Upper lobe of left lung (tissue), 4 donors: ENCODE measurements around the gene ATM.

ENCODE experiments used
- POLR2A ChIP-seq, 4 donors: fragments of 450-650 bp; IDR thresholded peaks; one replicate each; pipeline ENCODE4 v1.5.1; 2016 to 2017; ENCODE audit warnings: antibody characterized with exemption in 4 of 4, mild to moderate bottlenecking in 2 of 4
- POLR2AphosphoS5 ChIP-seq, 2 donors: sonication (generic); formaldehyde crosslinking; IDR thresholded peaks; one replicate each; pipeline ENCODE4 v1.5.1; 2017; ENCODE audit warnings: antibody characterized with exemption in 2 of 2
- TF ChIP-seq, protein P1 (sequence below), 6 experiments: fragments of 450-650 bp in 4 of 6; fragments of 200-600 bp in 2 of 6; sonication (generic) in 2 of 6; IDR thresholded peaks; one replicate each; pipeline ENCODE4 v1.5.1; 2016 to 2019; ENCODE audit warnings: antibody characterized with exemption in 6 of 6

DNA sequence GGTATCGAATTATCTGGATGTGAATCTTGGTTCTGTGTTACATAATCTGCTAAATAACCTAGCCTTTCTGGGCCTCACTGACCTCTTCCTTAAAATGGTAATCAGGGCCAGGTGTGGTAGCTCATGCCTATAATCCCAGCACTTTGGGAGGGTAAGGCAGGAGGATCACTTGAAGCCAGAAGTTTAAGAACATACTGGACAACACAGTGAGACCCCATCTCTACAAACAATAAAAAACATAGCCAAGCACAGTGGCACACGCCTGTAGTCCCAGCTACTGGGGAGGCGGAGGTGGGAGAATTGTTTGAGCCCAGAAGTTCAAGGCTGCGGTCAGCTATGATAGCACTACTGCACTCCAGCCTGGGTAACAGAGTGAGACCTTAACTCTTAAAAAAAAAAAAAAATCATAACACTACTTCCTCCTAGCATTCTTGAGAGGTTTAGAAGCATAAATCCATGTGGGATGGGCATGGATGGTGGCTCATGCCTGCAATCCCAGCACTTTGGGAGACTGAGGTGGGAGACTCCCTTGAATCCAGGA, 171.9 kb downstream of the ATM start:
- TF ChIP-seq POLR2A (IDR thresholded peaks at IDR 0.05) (no peak), POLR2AphosphoS5 (IDR thresholded peaks at IDR 0.05) (no peak)
- TF ChIP-seq, protein P1, sequence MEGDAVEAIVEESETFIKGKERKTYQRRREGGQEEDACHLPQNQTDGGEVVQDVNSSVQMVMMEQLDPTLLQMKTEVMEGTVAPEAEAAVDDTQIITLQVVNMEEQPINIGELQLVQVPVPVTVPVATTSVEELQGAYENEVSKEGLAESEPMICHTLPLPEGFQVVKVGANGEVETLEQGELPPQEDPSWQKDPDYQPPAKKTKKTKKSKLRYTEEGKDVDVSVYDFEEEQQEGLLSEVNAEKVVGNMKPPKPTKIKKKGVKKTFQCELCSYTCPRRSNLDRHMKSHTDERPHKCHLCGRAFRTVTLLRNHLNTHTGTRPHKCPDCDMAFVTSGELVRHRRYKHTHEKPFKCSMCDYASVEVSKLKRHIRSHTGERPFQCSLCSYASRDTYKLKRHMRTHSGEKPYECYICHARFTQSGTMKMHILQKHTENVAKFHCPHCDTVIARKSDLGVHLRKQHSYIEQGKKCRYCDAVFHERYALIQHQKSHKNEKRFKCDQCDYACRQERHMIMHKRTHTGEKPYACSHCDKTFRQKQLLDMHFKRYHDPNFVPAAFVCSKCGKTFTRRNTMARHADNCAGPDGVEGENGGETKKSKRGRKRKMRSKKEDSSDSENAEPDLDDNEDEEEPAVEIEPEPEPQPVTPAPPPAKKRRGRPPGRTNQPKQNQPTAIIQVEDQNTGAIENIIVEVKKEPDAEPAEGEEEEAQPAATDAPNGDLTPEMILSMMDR (IDR thresholded peaks at IDR 0.05) = no peak
